ENCODE data around the gene CR2. TPM values are rescaled to one million over a fixed set of nuclear protein-coding genes. Genes with fewer than 3 reads are reported as not detected.

Gene CR2
- total RNA-seq, 1 donor from 2014 or later = 0.81 TPM

DNA sequence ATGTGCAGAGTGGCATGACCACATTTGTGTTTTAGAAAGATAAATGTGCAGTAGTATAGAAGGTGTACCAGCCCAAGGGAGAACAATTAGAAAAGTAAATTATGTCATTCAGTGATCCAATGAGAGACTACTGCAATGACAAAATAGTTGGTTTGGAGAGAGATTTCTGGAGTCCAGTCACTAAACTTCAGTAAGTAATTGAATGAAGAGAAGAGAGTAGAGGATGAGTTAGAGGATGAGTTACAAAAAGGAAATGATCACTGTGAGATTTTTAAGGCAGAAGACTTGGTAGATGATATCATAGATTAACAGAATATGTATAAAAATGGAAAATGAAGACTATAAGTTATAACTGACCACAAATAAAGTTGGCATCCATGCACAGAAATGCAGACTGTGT is 8.4 kb downstream of the CR2 start:
- TF ChIP-seq, protein P1, sequence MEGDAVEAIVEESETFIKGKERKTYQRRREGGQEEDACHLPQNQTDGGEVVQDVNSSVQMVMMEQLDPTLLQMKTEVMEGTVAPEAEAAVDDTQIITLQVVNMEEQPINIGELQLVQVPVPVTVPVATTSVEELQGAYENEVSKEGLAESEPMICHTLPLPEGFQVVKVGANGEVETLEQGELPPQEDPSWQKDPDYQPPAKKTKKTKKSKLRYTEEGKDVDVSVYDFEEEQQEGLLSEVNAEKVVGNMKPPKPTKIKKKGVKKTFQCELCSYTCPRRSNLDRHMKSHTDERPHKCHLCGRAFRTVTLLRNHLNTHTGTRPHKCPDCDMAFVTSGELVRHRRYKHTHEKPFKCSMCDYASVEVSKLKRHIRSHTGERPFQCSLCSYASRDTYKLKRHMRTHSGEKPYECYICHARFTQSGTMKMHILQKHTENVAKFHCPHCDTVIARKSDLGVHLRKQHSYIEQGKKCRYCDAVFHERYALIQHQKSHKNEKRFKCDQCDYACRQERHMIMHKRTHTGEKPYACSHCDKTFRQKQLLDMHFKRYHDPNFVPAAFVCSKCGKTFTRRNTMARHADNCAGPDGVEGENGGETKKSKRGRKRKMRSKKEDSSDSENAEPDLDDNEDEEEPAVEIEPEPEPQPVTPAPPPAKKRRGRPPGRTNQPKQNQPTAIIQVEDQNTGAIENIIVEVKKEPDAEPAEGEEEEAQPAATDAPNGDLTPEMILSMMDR (conservative IDR thresholded peaks at IDR 0.05; ENCODE audit: low read depth, low read length) = no peak
- H3K4me3 ChIP-seq (ENCODE audit: low read depth, low read length) = no peak overlapping the region
- no peak for DNase-seq (ENCODE audit: low read depth)

DNA sequence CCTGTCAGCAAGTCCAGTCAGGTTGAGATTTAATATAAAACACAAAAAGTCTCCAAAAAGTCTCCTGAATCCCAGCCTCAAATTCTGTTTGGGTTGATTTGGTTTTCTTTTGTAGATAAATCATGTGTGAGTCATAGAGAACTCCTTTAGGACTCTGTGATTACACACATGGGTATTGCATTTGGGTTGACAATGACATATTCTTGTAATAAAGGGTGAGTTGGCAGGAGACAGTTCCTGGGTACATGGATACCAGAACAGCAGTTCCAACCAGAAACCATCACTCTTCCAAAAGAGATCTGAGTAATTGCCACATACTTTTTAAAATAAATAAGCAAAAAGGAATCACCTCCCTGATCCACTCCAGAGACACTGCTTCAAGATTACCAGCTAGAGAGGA is 8.9 kb downstream of the CR2 start:
- TF ChIP-seq, protein P1 (conservative IDR thresholded peaks at IDR 0.05; ENCODE audit: low read depth, low read length) = no peak
- DNase-seq (ENCODE audit: low read depth) = no peak
- no peak overlapping the region for H3K4me3 ChIP-seq (ENCODE audit: low read depth, low read length)

DNA sequence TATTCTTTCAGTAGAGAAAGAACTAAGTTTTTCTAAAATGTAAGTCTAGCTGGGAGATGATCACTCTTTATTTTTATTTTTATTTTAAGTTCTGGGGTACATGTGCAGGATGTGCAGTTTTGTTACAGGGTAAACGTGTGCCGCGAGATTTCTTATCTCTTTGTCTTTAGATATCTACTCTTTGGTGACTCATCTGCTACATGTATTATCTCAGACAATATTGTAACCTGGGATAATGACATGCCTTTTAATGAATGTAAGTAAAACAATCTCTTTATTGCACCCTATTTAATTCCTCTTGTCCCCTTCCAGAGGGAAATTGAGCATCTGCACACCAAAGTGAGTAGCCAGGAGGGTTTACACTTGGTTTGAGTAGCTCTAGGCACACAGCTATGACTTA is 9.4 kb downstream of the CR2 start:
- TF ChIP-seq, protein P1 (conservative IDR thresholded peaks at IDR 0.05; ENCODE audit: low read depth, low read length) = no peak
- DNase-seq (ENCODE audit: low read depth) = no peak
- no peak overlapping the region for H3K4me3 ChIP-seq (ENCODE audit: low read depth, low read length)

DNA sequence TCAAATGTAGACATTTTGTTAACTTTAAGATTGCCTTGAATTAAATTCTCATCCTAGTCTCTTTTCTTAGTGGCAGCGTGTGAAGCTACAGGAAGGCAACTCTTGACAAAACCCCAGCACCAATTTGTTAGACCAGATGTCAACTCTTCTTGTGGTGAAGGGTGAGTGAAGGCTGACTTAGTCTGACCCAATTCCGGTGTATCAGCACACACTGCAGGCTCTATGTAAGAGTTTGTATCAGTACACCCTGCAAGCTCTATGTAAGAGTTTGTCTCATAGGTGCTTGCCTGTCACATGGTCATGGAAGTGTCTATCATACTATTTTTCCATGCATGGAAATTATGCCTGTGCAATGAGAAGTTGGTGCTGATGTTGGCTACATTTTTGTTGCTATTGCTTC is 16.8 kb downstream of the CR2 start:
- TF ChIP-seq, protein P1 (conservative IDR thresholded peaks at IDR 0.05; ENCODE audit: low read depth, low read length) = no peak
- DNase-seq (ENCODE audit: low read depth) = no peak
- H3K4me3 ChIP-seq (ENCODE audit: low read depth, low read length) = no peak overlapping the region

DNA sequence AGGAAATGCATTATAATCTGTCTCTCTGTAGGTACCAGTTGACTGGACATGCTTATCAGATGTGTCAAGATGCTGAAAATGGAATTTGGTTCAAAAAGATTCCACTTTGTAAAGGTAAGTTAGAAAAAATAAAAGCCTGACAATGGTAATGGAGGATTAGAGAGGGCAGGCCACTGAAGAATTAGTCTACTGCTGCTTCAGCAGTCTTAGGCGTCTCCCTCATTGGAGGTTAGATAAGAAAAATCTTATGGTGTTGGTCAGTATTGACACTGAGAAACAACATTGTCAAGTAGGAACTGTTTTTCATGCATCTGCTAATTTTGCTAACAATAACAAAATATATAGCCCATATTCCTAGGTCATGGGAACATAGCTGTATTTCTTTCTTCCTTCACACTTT is 20.1 kb downstream of the CR2 start:
- no peak for DNase-seq (ENCODE audit: low read depth)
- H3K4me3 ChIP-seq (ENCODE audit: low read depth, low read length) = no peak overlapping the region
- TF ChIP-seq, protein P1 (conservative IDR thresholded peaks at IDR 0.05; ENCODE audit: low read depth, low read length) = no peak

DNA sequence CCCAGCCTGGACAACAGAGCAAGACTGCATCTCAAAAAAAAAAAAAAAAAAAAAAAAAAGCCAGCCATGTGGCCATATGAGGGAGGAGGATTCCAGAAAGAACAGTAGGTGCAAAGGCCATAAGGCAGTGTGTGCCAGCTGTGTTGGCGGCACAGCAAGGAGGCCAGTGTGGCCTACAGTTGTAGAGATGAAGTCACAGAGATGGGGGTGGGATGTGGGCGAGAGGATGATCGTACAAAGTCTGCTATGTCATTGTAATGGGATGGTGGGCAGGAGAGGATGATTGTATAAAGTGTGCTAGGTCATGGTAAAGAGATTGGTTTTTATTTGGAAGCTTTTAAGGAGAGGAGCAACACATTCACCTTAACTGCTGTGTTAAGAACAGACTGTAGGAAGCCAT is 32.1 kb downstream of the CR2 start:
- H3K4me3 ChIP-seq (ENCODE audit: low read depth, low read length) = no peak overlapping the region
- DNase-seq (ENCODE audit: low read depth) = no peak
- TF ChIP-seq, protein P1 (conservative IDR thresholded peaks at IDR 0.05; ENCODE audit: low read depth, low read length) = no peak

DNA sequence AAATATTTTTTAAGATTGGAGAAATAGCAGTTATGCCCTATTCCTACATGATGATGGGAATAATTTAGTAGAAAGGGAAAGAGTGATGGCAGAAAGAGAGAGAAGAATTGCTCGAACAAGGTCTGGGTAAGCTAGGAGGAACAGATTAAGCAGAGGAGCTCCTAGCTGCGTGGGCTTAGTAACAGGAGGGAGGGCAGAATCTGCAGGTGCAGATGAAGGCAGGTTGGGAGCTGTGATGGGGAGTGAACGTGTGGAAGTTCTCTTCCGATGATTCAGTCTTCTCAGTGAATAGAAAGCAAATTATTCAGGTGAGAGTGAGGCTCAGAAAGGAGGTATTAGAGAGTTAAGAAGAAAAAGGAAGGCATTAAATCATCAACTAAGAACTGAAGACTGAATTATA is 33.5 kb downstream of the CR2 start:
- no peak for DNase-seq (ENCODE audit: low read depth)
- H3K4me3 ChIP-seq (ENCODE audit: low read depth, low read length) = no peak overlapping the region
- TF ChIP-seq, protein P1 (conservative IDR thresholded peaks at IDR 0.05; ENCODE audit: low read depth, low read length) = no peak

Data from epithelial cell of proximal tubule (primary cell).